Measurements from ENCODE around the gene TCF3. TPM values are rescaled to one million over a fixed set of nuclear protein-coding genes. Genes with fewer than 3 reads are reported as not detected.

The TCF3 gene
- total RNA-seq, 1 experiment from 2014 or later, result 208 TPM

DNA sequence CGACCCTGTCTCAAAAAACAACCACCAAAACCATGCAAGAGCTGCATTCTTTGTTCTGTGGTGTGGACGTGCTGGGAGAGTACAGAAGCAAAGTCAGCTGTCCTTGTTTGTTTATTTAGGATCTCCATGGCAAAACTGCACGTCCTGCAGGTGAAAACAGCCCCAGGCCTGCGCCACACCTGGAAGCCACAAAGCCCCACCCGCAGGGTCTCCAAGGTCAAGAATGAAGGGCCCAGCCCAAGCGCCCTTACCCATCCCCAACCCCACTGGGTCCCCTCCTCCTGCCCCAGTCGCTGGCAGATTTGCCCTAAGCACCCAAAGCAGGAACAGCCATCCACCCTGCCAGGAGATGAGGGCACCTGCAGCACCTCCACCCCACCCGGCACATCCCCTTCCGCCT is 70.2 kb downstream of the TCF3 start:
- BruUV-seq (replicated peaks), result no TSS peak
- Histone ChIP-seq H3K4me3 (replicated peaks in 1 of 2; ENCODE audit: low read depth in 1 of 2, low read length in 2 of 2) (no peak overlapping the region), H3K79me2 (ENCODE audit: insufficient read depth, low read length) (peaks cover 15% of the 10 kb centered on the region; the same call in 1 of the 2 replicates), H3K27ac (ENCODE audit: low read depth, low read length) (no peak overlapping the region), H3K4me2 (ENCODE audit: low read length) (no peak overlapping the region), H3K9me3 (ENCODE audit: control insufficient read depth in 1 of 2, insufficient read depth in 1 of 2, low read depth in 1 of 2, low read length in 2 of 2) (no peaks in the 10 kb centered on the region), H2AFZ (ENCODE audit: low read depth, low read length, poor library complexity, severe bottlenecking) (no peak overlapping the region), H3K27me3 (ENCODE audit: insufficient read depth, low read length) (no peaks in the 10 kb centered on the region), H3K9me2 (ENCODE audit: insufficient read depth) (no peaks in the 10 kb centered on the region), H4K20me1 (ENCODE audit: insufficient read depth) (no peaks in the 10 kb centered on the region), H3K36me3 (ENCODE audit: control insufficient read depth in 1 of 2, insufficient read depth in 2 of 2, low read length in 2 of 2) (peaks cover 4 to 11% of the 10 kb centered on the region in 2 experiments; a peak in 1 of 4 replicates), H3K9ac (ENCODE audit: low read length) (no peak overlapping the region), H3K4me1 (ENCODE audit: control insufficient read depth in 1 of 2, insufficient read depth in 2 of 2, low read length in 2 of 2) (peaks cover 7 to 14% of the 10 kb centered on the region in 2 experiments)
- ATAC-seq, result no peak
- DNase-seq (ENCODE audit: low read depth, low spot score), result no peak
- no peak for TF ChIP-seq YY1 (IDR thresholded peaks at IDR 0.05; ENCODE audit: extremely low read depth, insufficient replicate concordance, low read depth, low read length)
- TF ChIP-seq, protein P1, sequence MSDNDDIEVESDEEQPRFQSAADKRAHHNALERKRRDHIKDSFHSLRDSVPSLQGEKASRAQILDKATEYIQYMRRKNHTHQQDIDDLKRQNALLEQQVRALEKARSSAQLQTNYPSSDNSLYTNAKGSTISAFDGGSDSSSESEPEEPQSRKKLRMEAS (IDR thresholded peaks at IDR 0.05), result no peak
- TF ChIP-seq, protein P2, sequence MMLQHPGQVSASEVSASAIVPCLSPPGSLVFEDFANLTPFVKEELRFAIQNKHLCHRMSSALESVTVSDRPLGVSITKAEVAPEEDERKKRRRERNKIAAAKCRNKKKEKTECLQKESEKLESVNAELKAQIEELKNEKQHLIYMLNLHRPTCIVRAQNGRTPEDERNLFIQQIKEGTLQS (IDR thresholded peaks at IDR 0.05), result no peak
- no peak for TF ChIP-seq TCF7L2 (IDR thresholded peaks at IDR 0.05; ENCODE audit: borderline replicate concordance, extremely low read depth, insufficient read depth, insufficient read length)
- TF ChIP-seq EZH2 (IDR thresholded peaks at IDR 0.05), result no peak
- TF ChIP-seq, protein P3, sequence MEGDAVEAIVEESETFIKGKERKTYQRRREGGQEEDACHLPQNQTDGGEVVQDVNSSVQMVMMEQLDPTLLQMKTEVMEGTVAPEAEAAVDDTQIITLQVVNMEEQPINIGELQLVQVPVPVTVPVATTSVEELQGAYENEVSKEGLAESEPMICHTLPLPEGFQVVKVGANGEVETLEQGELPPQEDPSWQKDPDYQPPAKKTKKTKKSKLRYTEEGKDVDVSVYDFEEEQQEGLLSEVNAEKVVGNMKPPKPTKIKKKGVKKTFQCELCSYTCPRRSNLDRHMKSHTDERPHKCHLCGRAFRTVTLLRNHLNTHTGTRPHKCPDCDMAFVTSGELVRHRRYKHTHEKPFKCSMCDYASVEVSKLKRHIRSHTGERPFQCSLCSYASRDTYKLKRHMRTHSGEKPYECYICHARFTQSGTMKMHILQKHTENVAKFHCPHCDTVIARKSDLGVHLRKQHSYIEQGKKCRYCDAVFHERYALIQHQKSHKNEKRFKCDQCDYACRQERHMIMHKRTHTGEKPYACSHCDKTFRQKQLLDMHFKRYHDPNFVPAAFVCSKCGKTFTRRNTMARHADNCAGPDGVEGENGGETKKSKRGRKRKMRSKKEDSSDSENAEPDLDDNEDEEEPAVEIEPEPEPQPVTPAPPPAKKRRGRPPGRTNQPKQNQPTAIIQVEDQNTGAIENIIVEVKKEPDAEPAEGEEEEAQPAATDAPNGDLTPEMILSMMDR (IDR thresholded peaks at IDR 0.05 in 2 of 3, conservative IDR thresholded peaks at IDR 0.05 in 1 of 3; ENCODE audit: borderline replicate concordance in 1 of 3, insufficient read depth in 1 of 3, low read depth in 2 of 3, low read length in 2 of 3), result no peak
- no peak for TF ChIP-seq CEBPB (IDR thresholded peaks at IDR 0.05; ENCODE audit: low read depth)
- TF ChIP-seq SRF (IDR thresholded peaks at IDR 0.05; ENCODE audit: low read depth), result no peak
- no peak for TF ChIP-seq ZFX (IDR thresholded peaks at IDR 0.05)
- TF ChIP-seq, protein P4, sequence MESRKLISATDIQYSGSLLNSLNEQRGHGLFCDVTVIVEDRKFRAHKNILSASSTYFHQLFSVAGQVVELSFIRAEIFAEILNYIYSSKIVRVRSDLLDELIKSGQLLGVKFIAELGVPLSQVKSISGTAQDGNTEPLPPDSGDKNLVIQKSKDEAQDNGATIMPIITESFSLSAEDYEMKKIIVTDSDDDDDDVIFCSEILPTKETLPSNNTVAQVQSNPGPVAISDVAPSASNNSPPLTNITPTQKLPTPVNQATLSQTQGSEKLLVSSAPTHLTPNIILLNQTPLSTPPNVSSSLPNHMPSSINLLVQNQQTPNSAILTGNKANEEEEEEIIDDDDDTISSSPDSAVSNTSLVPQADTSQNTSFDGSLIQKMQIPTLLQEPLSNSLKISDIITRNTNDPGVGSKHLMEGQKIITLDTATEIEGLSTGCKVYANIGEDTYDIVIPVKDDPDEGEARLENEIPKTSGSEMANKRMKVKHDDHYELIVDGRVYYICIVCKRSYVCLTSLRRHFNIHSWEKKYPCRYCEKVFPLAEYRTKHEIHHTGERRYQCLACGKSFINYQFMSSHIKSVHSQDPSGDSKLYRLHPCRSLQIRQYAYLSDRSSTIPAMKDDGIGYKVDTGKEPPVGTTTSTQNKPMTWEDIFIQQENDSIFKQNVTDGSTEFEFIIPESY (IDR thresholded peaks at IDR 0.05; ENCODE audit: extremely low read depth, insufficient replicate concordance, low read length), result no peak
- TF ChIP-seq SP1 (IDR thresholded peaks at IDR 0.05; ENCODE audit: low read depth), result no peak
- TF ChIP-seq ZNF274 (IDR thresholded peaks at IDR 0.05; ENCODE audit: low read depth, low read length), result no peak
- TF ChIP-seq EGR1 (IDR thresholded peaks at IDR 0.05; ENCODE audit: low read depth), result no peak
- TF ChIP-seq JUND (IDR thresholded peaks at IDR 0.05), result no peak
- TF ChIP-seq RAD21 (IDR thresholded peaks at IDR 0.05; ENCODE audit: low read depth), result no peak
- ChIA-PET CTCF (no interaction called here), POLR2A (interaction anchor here (1.0 kb wide), 1 partner anchor 11 kb away, joined by 3 read pairs; the partner anchor contains the start of gene MBD3), RAD21 (ENCODE audit: low non-redundant PET in 1 of 2, low total read pairs in 2 of 2, uncharacterized antibody in 2 of 2, unreplicated experiment in 2 of 2) (interaction anchor here in 1 of 2 experiments (0.6 to 0.7 kb wide), 2 partner anchors 113 to 244 kb away, joined by 3 to 6 read pairs; no protein-coding TSS in a partner anchor)
- intact Hi-C loops (cut with micrococcal nuclease), result no loop called here

All from HCT116 (cell line).